IMR-90 (cell line): ENCODE results near the gene UMODL1. TPM values are rescaled to one million over a fixed set of nuclear protein-coding genes. Genes with fewer than 3 reads are reported as not detected.

Experiments
- ATAC-seq: fragments of 200-7000 bp; cut with Tn5 transposase; 2 replicates; pipeline ENCODE4 v1.9.1; 2020; ENCODE audit warnings: low read depth, mild to moderate bottlenecking, moderate library complexity
- BruUV-seq: library from RNA; stranded (reverse); fragments of 400-500 nt; replicated peaks from 2 replicates; lab custom pipeline; 2021; lab: Mats Ljungman, UMichigan
- CTCF ChIA-PET: fragments of 300-600 bp; formaldehyde crosslinking; extraction: SDS; loops from one replicate; lab custom pipeline; 2021; ENCODE audit warnings: antibody characterized with exemption; lab: Yijun Ruan, JAX
- POLR2A ChIA-PET: fragments of 300-600 bp; sonication (Branson Sonifier 250); formaldehyde crosslinking; loops from one replicate; lab custom pipeline; 2022; ENCODE audit warnings: antibody characterized with exemption; ENCODE audit not compliant: unreplicated experiment; lab: Charles Lee
- DNase-seq: peaks from one replicate; pipeline ENCODE4 v3.0.0; 2013
- H2AFZ ChIP-seq: replicated peaks from 2 replicates; pipeline ENCODE3; 2013; ENCODE audit warnings: low read length, mild to moderate bottlenecking; ENCODE audit not compliant: poor library complexity
- H2AK5ac ChIP-seq: 2 replicates; pipeline ENCODE4 v1.6.1; 2013; ENCODE audit warnings: low read depth, low read length, inconsistent platforms
- H2AK9ac ChIP-seq: replicated peaks from 2 replicates; pipeline ENCODE3; 2013; ENCODE audit warnings: mild to moderate bottlenecking, low read depth, low read length, moderate library complexity; ENCODE audit not compliant: poor library complexity
- H2BK120ac ChIP-seq: 2 replicates; pipeline ENCODE4 v1.6.1; 2013; ENCODE audit warnings: low read depth, low read length, inconsistent platforms
- H2BK15ac ChIP-seq: 3 replicates; pipeline ENCODE4 v1.6.1; 2013; ENCODE audit warnings: low read depth, low read length, inconsistent platforms
- H2BK20ac ChIP-seq: 2 replicates; pipeline ENCODE4 v1.6.1; 2013; ENCODE audit warnings: low read depth, mild to moderate bottlenecking, inconsistent platforms, low read length, moderate library complexity
- H2BK5ac ChIP-seq: 2 replicates; pipeline ENCODE4 v1.6.1; 2013; ENCODE audit warnings: mild to moderate bottlenecking, low read depth, low read length, inconsistent platforms; ENCODE audit not compliant: poor library complexity, severe bottlenecking
- H3K14ac ChIP-seq: replicated peaks from 2 replicates; pipeline ENCODE4 v1.6.1; 2013; ENCODE audit warnings: low read depth, low read length, inconsistent platforms
- H3K18ac ChIP-seq: 2 replicates; pipeline ENCODE4 v1.6.1; 2013; ENCODE audit warnings: low read depth, low read length, control low read depth
- H3K23ac ChIP-seq: 2 replicates; pipeline ENCODE4 v1.6.1; 2013; ENCODE audit warnings: low read depth, low read length, inconsistent platforms
- H3K27ac ChIP-seq: 2 replicates; pipeline ENCODE4 v1.5.1; 2013; ENCODE audit warnings: mild to moderate bottlenecking, control low read depth, low read length; ENCODE audit not compliant: insufficient read depth
- H3K27me3 ChIP-seq: 2 replicates; pipeline ENCODE4 v1.6.1; 2013; ENCODE audit warnings: low read length; ENCODE audit not compliant: control insufficient read depth, insufficient read depth
- H3K36me3 ChIP-seq: 2 replicates; pipeline ENCODE4 v1.6.1; 2013; ENCODE audit warnings: low read length, mixed read lengths; ENCODE audit not compliant: control insufficient read depth, insufficient read depth
- H3K4ac ChIP-seq: 2 replicates; pipeline ENCODE4 v1.6.1; 2013; ENCODE audit warnings: low read depth, low read length, inconsistent platforms
- H3K4me1 ChIP-seq: 2 replicates; pipeline ENCODE4 v1.6.1; 2013; ENCODE audit warnings: low read length, mixed read lengths; ENCODE audit not compliant: control insufficient read depth, insufficient read depth
- H3K4me2 ChIP-seq: 2 replicates; pipeline ENCODE4 v1.6.1; 2013; ENCODE audit warnings: low read depth, mild to moderate bottlenecking, control low read depth, low read length, moderate library complexity
- H3K4me3 ChIP-seq: 2 replicates; pipeline ENCODE4 v1.5.1; 2013; ENCODE audit warnings: low read depth, mild to moderate bottlenecking, control low read depth, low read length, moderate library complexity; ENCODE audit not compliant: insufficient read depth
- H3K56ac ChIP-seq: 2 replicates; pipeline ENCODE4 v1.6.1; 2013; ENCODE audit warnings: low read length, inconsistent platforms; ENCODE audit not compliant: insufficient read depth; ENCODE audit errors: extremely low read depth
- H3K79me1 ChIP-seq, 2 experiments: 2 replicates each; pipeline ENCODE4 v1.6.1; 2013; ENCODE audit warnings: low read length in 2 of 2, inconsistent platforms in 1 of 2, low read depth in 1 of 2
- H3K9ac ChIP-seq: 2 replicates; pipeline ENCODE4 v1.6.1; 2013; ENCODE audit warnings: low read depth, low read length, control low read depth
- H3K9me1 ChIP-seq: 2 replicates; pipeline ENCODE4 v1.6.1; 2013; ENCODE audit warnings: low read length, inconsistent platforms; ENCODE audit not compliant: insufficient read depth
- H3K9me3 ChIP-seq: 2 replicates; pipeline ENCODE4 v1.6.1; 2013; ENCODE audit warnings: low read length; ENCODE audit not compliant: control insufficient read depth, insufficient read depth
- H4K20me1 ChIP-seq: 2 replicates; pipeline ENCODE4 v1.6.1; 2013; ENCODE audit warnings: low read length, inconsistent platforms; ENCODE audit not compliant: insufficient read depth
- H4K5ac ChIP-seq: 2 replicates; pipeline ENCODE4 v1.6.1; 2013; ENCODE audit warnings: mild to moderate bottlenecking, low read depth, low read length, control low read depth
- H4K8ac ChIP-seq, 2 experiments: 2 replicates each; pipeline ENCODE4 v1.6.1; 2013; ENCODE audit warnings: low read depth in 2 of 2, low read length in 2 of 2, control low read depth in 1 of 2, inconsistent platforms in 1 of 2
- H4K91ac ChIP-seq: 2 replicates; pipeline ENCODE4 v1.6.1; 2013; ENCODE audit warnings: low read depth, low read length, inconsistent platforms; ENCODE audit not compliant: insufficient read depth
- CHD1 ChIP-seq: IDR thresholded peaks from 2 replicates; pipeline ENCODE4 v1.6.1; 2012; ENCODE audit warnings: low read depth, low read length, improper control_type of control experiment
- MAFK ChIP-seq: IDR thresholded peaks from 2 replicates; pipeline ENCODE4 v1.6.1; 2012; ENCODE audit warnings: low read depth, low read length, improper control_type of control experiment
- NFE2L2 ChIP-seq: fragments of 150-350 bp; IDR thresholded peaks from 2 replicates; pipeline ENCODE4 v1.6.1; 2016; ENCODE audit warnings: low read depth, mild to moderate bottlenecking, low read length
- USF2 ChIP-seq: fragments of 150-350 bp; IDR thresholded peaks from 2 replicates; pipeline ENCODE4 v1.6.1; 2017; ENCODE audit warnings: mild to moderate bottlenecking, antibody characterized with exemption, low read length, low read depth
- WGBS, 2 experiments: methylation state at CpG; one replicate each; pipeline versions ENCODE4 v1.1.5 to v1.1.7; 2013; ENCODE audit warnings: missing lambda C conversion rate in 2 of 2; ENCODE audit not compliant: insufficient read length in 1 of 2; ENCODE audit errors: extremely low coverage in 2 of 2; 5-methylcytosine and 5-hydroxymethylcytosine counted together
- dilution Hi-C: fragments of 300-500 bp; cut with HindIII; formaldehyde crosslinking; loops from one replicate; pipeline ENCODE4 v1.14.3; 2018; ENCODE audit warnings: low sequenced_read_pairs; ENCODE audit not compliant: unreplicated experiment
- in situ Hi-C: fragments of 300-500 bp; cut with MboI; formaldehyde crosslinking; loops from 3 replicates; pipeline ENCODE4 v1.14.3; 2019; ENCODE audit warnings: low sequenced_read_pairs, inconsistent platforms, mixed read lengths
- intact Hi-C: fragments of 100-400 bp; cut with micrococcal nuclease; formaldehyde crosslinking; loops from 2 replicates; pipeline ENCODE4 v1.10.0; 2022
- polyA plus RNA-seq, 3 experiments: library from polyadenylated mRNA; depleted of rRNA; stranded (reverse); fragments of >200 nt; gene quantifications; 2 replicates each; pipeline ENCODE4 v1.2.3, GENCODE V29; 2012; ENCODE audit warnings: low replicate concordance in 1 of 3
- total RNA-seq: library from RNA; depleted of rRNA; stranded (reverse); fragments of >200 nt; gene quantifications from 2 replicates; pipeline ENCODE4 v1.2.3, GENCODE V29; 2012

The UMODL1 gene
- total and polyA plus RNA-seq, 2 of the 4 experiments (the other 2 are of a cell fraction), result 0.02 TPM; not detected in 1

- BruUV-seq, result no TSS peak
- CTCF ChIA-PET, result no interaction called here
- no peak overlapping the region for H3K14ac ChIP-seq
- H3K27ac ChIP-seq, result no peak overlapping the region
- H2BK120ac ChIP-seq, result no peak overlapping the region
- H3K79me1 ChIP-seq, result no peaks in the 10 kb centered on the region
- DNase-seq (no peak), ATAC-seq (no peak)
- no peak overlapping the region for H4K91ac ChIP-seq
- H3K4me1 ChIP-seq, result no peaks in the 10 kb centered on the region
- no peak overlapping the region for H4K8ac ChIP-seq
- intact Hi-C loops (loop anchor here (10.0 kb wide), 2 partner anchors 432 to 672 kb away; no protein-coding TSS in a partner anchor), dilution Hi-C loops (no loop called here), in situ Hi-C loops (loop anchor here (10.0 kb wide), 1 partner anchor 432 kb away; no protein-coding TSS in a partner anchor)
- no peaks in the 10 kb centered on the region for H3K36me3 ChIP-seq
- no peaks in the 10 kb centered on the region for H3K9me3 ChIP-seq
- H2AK9ac ChIP-seq, result no peak overlapping the region
- H3K56ac ChIP-seq, result no peak overlapping the region
- 0% methylated on average over 1 of the region's 7 CpGs; no CpG with 5 or more reads in 1 of the 2 experiments for WGBS, 2 experiments
- no peaks in the 10 kb centered on the region for H3K9me1 ChIP-seq
- H2BK20ac ChIP-seq, result no peak overlapping the region
- TF ChIP-seq NFE2L2, result no peak
- TF ChIP-seq USF2, result no peak
- TF ChIP-seq MAFK, result no peak
- no peak for TF ChIP-seq CHD1
- H3K4me3 ChIP-seq, result no peak overlapping the region
- no peak overlapping the region for H2AK5ac ChIP-seq
- POLR2A ChIA-PET, result no interaction called here
- no peak overlapping the region for H2BK15ac ChIP-seq
- H4K20me1 ChIP-seq, result no peaks in the 10 kb centered on the region
- peaks cover 25% of the 10 kb centered on the region for H3K27me3 ChIP-seq
- no peak overlapping the region for H2BK5ac ChIP-seq
- no peak overlapping the region for H3K9ac ChIP-seq
- no peak overlapping the region for H4K5ac ChIP-seq
- H3K23ac ChIP-seq, result no peak overlapping the region
- no peak overlapping the region for H2AFZ ChIP-seq
- no peak overlapping the region for H3K4me2 ChIP-seq
- H3K18ac ChIP-seq, result no peak overlapping the region
- no peak overlapping the region for H3K4ac ChIP-seq
These were observed 72.0 kb downstream of the UMODL1 start for GRCh38 chr21:42143111-42143510.
